RWPE2 (cell line): ENCODE measurements around the gene MBTPS1.
A peak's percentile ranks its signal among the peaks of the same experiment; 100 is the strongest.

Experiments
- ATAC-seq: fragments of 200-7000 bp; cut with Tn5 transposase; 3 replicates; pipeline ENCODE4 v1.9.1; 2021; ENCODE audit warnings: low read depth
- DNase-seq: peaks from one replicate; pipeline ENCODE4 v3.0.0-alpha.2; 2020; ENCODE audit warnings: low spot score
- H3K27ac ChIP-seq: fragments of 450-650 bp; 2 replicates; pipeline ENCODE4 v1.5.1; 2017; ENCODE audit warnings: mild to moderate bottlenecking; ENCODE audit not compliant: poor library complexity, severe bottlenecking
- H3K27me3 ChIP-seq: fragments of 250-450 bp; sonication (Bioruptor Pico); 2 replicates; pipeline ENCODE4 v1.5.1; 2021; ENCODE audit warnings: mild to moderate bottlenecking, moderate library complexity; ENCODE audit not compliant: insufficient read depth, poor library complexity, severe bottlenecking
- H3K36me3 ChIP-seq: fragments of 250-450 bp; sonication (Bioruptor Pico); 2 replicates; pipeline ENCODE4 v1.5.1; 2020; ENCODE audit warnings: low read depth, mild to moderate bottlenecking, moderate library complexity
- H3K4me1 ChIP-seq: fragments of 250-450 bp; sonication (Bioruptor Pico); 2 replicates; pipeline ENCODE4 v1.5.1; 2021; ENCODE audit warnings: mild to moderate bottlenecking, moderate library complexity; ENCODE audit not compliant: insufficient read depth, poor library complexity, severe bottlenecking
- H3K4me3 ChIP-seq: fragments of 250-450 bp; sonication (Bioruptor Pico); 2 replicates; pipeline ENCODE4 v1.5.1; 2021; ENCODE audit warnings: mild to moderate bottlenecking, moderate library complexity; ENCODE audit not compliant: severe bottlenecking
- H3K9me3 ChIP-seq: fragments of 250-450 bp; sonication (Bioruptor Pico); 2 replicates; pipeline ENCODE4 v1.5.1; 2021; ENCODE audit warnings: mild to moderate bottlenecking, moderate library complexity; ENCODE audit not compliant: severe bottlenecking
- TF ChIP-seq, protein P1 (sequence below): fragments of 450-650 bp; IDR thresholded peaks from one replicate; pipeline ENCODE4 v1.5.1; 2017; ENCODE audit warnings: mild to moderate bottlenecking, moderate library complexity; ENCODE audit not compliant: poor library complexity, severe bottlenecking

MBTPS1 gene

DNA sequence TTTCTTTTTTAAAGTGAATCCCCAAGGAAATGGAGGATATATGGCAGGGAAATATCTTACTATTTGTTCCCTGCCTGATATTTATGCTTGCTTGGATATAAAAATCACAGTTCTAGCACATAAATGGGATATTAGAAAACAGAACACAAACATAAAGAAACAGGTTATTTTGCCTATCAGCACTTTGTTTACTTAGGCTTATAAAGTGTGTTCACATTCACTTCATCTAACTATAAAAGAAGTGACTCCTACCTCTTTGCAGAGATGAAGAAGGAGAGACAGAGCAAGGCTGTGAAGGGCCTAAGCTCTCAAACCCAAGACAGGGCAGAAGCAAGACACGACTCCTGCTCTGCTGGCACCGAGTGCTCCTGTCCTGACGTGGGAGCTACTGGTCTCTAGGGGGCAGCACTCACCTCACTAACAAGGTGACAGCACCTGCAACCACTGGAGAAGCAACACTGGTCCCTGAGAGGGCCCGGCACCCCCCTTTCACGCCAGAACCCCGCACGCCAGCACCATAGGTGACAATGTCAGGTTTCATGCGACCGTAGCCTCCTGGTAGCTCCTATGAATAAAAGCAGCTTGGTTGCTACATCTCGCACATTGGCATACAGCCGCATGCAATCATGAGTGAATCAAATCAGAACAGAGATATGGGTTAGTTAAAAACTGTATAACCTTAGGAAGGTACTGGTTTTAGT lies 32.0 kb downstream of the MBTPS1 start:
- no peak for DNase-seq
- H3K9me3 ChIP-seq = no peaks in the 10 kb centered on the region
- H3K27me3 ChIP-seq = no peaks in the 10 kb centered on the region
- no peak overlapping the region for H3K27ac ChIP-seq
- H3K36me3 ChIP-seq = peaks cover 87% of the 10 kb centered on the region
- ATAC-seq = peak; percentile 94
- no peak overlapping the region for H3K4me3 ChIP-seq
- no peaks in the 10 kb centered on the region for H3K4me1 ChIP-seq
- TF ChIP-seq, protein P1, sequence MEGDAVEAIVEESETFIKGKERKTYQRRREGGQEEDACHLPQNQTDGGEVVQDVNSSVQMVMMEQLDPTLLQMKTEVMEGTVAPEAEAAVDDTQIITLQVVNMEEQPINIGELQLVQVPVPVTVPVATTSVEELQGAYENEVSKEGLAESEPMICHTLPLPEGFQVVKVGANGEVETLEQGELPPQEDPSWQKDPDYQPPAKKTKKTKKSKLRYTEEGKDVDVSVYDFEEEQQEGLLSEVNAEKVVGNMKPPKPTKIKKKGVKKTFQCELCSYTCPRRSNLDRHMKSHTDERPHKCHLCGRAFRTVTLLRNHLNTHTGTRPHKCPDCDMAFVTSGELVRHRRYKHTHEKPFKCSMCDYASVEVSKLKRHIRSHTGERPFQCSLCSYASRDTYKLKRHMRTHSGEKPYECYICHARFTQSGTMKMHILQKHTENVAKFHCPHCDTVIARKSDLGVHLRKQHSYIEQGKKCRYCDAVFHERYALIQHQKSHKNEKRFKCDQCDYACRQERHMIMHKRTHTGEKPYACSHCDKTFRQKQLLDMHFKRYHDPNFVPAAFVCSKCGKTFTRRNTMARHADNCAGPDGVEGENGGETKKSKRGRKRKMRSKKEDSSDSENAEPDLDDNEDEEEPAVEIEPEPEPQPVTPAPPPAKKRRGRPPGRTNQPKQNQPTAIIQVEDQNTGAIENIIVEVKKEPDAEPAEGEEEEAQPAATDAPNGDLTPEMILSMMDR = peak; percentile 84

DNA sequence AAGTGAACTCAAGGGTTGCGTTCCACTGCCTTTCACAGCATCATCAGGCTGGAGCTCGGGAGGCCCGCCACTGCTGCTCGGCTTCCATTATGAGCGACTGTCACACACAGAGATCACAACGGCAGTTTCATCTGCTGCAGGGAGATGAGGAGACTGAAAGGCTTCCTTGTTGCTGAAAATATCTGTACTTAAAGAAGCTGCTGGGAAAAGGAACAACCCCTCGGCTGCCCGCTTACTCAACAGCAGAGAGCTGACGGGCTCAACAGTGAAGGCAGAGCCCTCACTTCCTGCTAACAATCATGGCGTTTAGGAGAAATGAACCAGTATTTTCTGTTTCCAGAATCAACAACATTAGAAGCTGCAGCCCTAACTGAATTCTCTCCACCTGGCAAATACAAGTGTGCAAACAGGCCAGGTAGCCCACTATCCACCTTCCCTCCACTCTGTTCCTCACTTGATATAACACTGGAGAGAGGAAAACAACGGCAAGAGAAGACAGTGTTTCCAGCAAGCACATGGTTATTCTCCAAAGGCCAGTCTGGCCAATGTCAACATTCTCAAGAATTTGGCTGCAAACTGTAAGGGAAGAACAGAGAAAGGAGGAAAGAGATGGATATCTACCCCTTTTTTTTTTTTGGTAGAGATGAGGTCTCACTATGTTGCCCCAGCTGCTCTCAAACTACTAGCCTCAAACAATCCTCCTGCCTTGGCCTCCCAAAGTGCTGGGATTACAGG lies 33.7 kb downstream of the MBTPS1 start:
- H3K4me3 ChIP-seq = no peak overlapping the region
- ATAC-seq (no peak), DNase-seq (no peak)
- no peaks in the 10 kb centered on the region for H3K27me3 ChIP-seq
- no peak overlapping the region for H3K27ac ChIP-seq
- TF ChIP-seq, protein P1 = no peak
- H3K9me3 ChIP-seq = no peaks in the 10 kb centered on the region
- H3K36me3 ChIP-seq = peaks cover 83% of the 10 kb centered on the region
- no peaks in the 10 kb centered on the region for H3K4me1 ChIP-seq

DNA sequence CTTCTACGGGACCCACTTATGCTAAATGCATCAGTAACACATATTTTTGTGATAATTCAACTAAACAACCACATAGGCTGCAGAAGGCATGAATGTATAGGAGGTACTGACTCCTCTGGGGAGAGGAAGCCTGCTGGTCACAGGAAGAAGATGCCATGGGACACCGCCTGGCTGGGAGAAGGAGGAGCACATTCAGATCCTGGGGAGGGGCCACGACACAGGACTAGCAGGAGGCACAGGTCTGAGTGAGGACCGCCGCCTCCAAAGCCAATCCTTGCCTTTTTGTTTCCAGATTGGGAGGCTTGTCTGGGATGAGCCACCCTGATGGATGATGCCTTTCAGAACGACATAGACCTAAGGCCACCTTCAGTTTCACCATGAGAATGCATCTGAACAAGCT lies 34.6 kb downstream of the MBTPS1 start:
- peaks cover 84% of the 10 kb centered on the region for H3K36me3 ChIP-seq
- H3K27ac ChIP-seq = no peak overlapping the region
- no peak for ATAC-seq
- H3K27me3 ChIP-seq = no peaks in the 10 kb centered on the region
- H3K4me3 ChIP-seq = no peak overlapping the region
- DNase-seq = no peak
- no peaks in the 10 kb centered on the region for H3K9me3 ChIP-seq
- H3K4me1 ChIP-seq = no peaks in the 10 kb centered on the region
- TF ChIP-seq, protein P1 = no peak

DNA sequence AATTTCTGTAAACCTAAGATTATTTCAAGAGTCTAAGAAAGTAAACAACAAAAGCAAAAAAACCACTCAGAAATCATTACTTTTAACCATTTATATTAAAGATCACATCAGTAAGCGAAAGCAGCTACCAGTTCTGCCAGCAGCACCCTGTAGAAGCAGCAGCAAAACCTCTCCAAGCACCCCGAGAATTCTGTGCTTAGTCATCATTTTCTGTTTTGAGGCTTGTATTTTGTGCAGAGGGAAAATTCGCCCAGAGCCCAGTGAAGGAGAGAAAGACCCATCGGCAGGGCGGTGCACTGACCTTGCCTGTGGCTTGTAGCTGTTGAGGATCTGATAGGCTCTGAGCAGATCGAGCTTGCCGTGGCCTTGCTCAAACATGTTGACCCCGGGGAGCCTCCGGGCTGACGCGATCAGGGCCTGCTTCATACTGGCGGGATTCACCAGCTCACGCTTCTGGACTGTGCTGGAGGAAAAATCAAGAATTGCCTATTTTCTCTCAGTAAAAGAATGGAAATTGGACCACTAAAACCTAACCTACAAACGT lies 35.2 kb downstream of the MBTPS1 start:
- no peaks in the 10 kb centered on the region for H3K27me3 ChIP-seq
- H3K27ac ChIP-seq = no peak overlapping the region
- no peak for DNase-seq
- TF ChIP-seq, protein P1 = no peak
- no peak for ATAC-seq
- peaks cover 80% of the 10 kb centered on the region for H3K36me3 ChIP-seq
- no peaks in the 10 kb centered on the region for H3K4me1 ChIP-seq
- H3K4me3 ChIP-seq = no peak overlapping the region
- no peaks in the 10 kb centered on the region for H3K9me3 ChIP-seq
